ENCODE measurements around the gene FGFRL1.

GRCh38 chr4:1004557-1005485, 6.6 kb upstream of the FGFRL1 start:
- TF ChIP-seq POLR2G (IDR thresholded peaks at IDR 0.05; ENCODE audit: low read depth, low read length) (no peak), CTCF (CRISPR knock-in tag; IDR thresholded peaks at IDR 0.05) (no peak), SUZ12 (IDR thresholded peaks at IDR 0.05; ENCODE audit: low read depth, low read length) (no peak), HDAC1 (CRISPR knock-in tag; IDR thresholded peaks at IDR 0.05) (no peak), ETS1 (CRISPR knock-in tag; IDR thresholded peaks at IDR 0.05) (no peak), ZBTB44 (CRISPR knock-in tag; IDR thresholded peaks at IDR 0.05) (no peak), SIX1 (CRISPR knock-in tag; IDR thresholded peaks at IDR 0.05; ENCODE audit: borderline replicate concordance) (no peak), RAD51 (IDR thresholded peaks at IDR 0.05; ENCODE audit: borderline replicate concordance) (no peak)

Measured in HepG2 (cell line).